DND-41 (cell line): ENCODE data around the gene ARL5B.

Experiments used
- EZH2 ChIP-seq: IDR thresholded peaks from 3 replicates; pipeline ENCODE4 v1.6.1; 2012; ENCODE audit warnings: borderline replicate concordance, low read depth, mild to moderate bottlenecking, moderate library complexity, low read length, inconsistent platforms; ENCODE audit not compliant: severe bottlenecking
- TF ChIP-seq, protein P1 (sequence below): IDR thresholded peaks from 2 replicates; pipeline ENCODE4 v1.5.1; 2012; ENCODE audit warnings: borderline replicate concordance, low read length, moderate library complexity, mild to moderate bottlenecking; ENCODE audit not compliant: poor library complexity, severe bottlenecking; ENCODE audit errors: extremely low read depth

DNA sequence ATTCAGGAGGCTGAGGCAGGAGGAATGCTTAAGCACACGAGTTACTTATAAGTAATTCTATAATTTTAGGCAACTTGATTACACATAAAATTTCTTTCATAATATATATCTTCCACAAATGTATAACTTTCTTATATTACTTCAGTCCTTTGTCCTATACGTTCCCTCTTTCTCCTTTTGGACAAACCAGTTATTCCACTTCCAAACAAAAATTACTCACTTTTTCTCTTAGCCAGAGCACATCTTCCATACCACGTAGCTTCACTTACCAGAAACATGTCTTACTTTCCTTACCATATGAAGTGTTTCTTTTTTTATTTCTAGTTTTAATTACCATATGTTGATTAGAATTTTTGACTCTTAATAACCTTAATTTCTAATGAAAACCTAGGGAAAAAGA lies 64.6 kb downstream of the ARL5B start:
- TF ChIP-seq, protein P1, sequence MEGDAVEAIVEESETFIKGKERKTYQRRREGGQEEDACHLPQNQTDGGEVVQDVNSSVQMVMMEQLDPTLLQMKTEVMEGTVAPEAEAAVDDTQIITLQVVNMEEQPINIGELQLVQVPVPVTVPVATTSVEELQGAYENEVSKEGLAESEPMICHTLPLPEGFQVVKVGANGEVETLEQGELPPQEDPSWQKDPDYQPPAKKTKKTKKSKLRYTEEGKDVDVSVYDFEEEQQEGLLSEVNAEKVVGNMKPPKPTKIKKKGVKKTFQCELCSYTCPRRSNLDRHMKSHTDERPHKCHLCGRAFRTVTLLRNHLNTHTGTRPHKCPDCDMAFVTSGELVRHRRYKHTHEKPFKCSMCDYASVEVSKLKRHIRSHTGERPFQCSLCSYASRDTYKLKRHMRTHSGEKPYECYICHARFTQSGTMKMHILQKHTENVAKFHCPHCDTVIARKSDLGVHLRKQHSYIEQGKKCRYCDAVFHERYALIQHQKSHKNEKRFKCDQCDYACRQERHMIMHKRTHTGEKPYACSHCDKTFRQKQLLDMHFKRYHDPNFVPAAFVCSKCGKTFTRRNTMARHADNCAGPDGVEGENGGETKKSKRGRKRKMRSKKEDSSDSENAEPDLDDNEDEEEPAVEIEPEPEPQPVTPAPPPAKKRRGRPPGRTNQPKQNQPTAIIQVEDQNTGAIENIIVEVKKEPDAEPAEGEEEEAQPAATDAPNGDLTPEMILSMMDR = no peak
- no peak for TF ChIP-seq EZH2
